ENCODE data around the gene TRMT1L.

- TF ChIP-seq CTCF (IDR thresholded peaks at IDR 0.05): no peak
- no peak for TF ChIP-seq POLR2AphosphoS5 (IDR thresholded peaks at IDR 0.05)
- TF ChIP-seq POLR2A (IDR thresholded peaks at IDR 0.05): no peak
Measured at GRCh38 chr1:185129708-185130107, 27.0 kb downstream of the TRMT1L start.

All from gastroesophageal sphincter (tissue), 3 donors.